ENCODE results near the gene OS9.
"Not testable (repeated sequence)": the region's sequence is repeated elsewhere in the genome, so short reads cannot be mapped to it uniquely, and the experiment has no call there.

Gene OS9, protein sequence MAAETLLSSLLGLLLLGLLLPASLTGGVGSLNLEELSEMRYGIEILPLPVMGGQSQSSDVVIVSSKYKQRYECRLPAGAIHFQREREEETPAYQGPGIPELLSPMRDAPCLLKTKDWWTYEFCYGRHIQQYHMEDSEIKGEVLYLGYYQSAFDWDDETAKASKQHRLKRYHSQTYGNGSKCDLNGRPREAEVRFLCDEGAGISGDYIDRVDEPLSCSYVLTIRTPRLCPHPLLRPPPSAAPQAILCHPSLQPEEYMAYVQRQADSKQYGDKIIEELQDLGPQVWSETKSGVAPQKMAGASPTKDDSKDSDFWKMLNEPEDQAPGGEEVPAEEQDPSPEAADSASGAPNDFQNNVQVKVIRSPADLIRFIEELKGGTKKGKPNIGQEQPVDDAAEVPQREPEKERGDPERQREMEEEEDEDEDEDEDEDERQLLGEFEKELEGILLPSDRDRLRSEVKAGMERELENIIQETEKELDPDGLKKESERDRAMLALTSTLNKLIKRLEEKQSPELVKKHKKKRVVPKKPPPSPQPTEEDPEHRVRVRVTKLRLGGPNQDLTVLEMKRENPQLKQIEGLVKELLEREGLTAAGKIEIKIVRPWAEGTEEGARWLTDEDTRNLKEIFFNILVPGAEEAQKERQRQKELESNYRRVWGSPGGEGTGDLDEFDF

GRCh38 chr12:57693659-57694458 is at the start of gene OS9:
Gene OS9 (plus strand): TSS chr12:57694132. CDS start chr12:57694162, 30 bp downstream.
- DNase-seq, result peak; percentile 99

GRCh38 chr12:57645990-57646658 is 47.8 kb upstream of the OS9 start:
- DNase-seq, result not testable (repeated sequence)

DNA sequence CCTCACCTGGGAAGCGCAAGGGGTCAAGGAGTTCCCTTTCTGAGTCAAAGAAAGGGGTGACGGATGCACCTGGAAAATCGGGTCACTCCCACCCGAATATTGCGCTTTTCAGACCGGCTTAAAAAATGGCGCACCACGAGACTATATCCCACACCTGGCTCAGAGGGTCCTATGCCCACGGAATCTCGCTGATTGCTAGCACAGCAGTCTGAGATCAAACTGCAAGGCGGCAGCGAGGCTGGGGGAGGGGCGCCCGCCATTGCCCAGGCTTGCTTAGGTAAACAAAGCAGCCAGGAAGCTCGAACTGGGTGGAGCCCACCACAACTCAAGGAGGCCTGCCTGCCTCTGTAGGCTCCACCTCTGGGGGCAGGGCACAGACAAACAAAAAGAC is 47.3 kb upstream of the OS9 start:
- DNase-seq, result not testable (repeated sequence)

DNA sequence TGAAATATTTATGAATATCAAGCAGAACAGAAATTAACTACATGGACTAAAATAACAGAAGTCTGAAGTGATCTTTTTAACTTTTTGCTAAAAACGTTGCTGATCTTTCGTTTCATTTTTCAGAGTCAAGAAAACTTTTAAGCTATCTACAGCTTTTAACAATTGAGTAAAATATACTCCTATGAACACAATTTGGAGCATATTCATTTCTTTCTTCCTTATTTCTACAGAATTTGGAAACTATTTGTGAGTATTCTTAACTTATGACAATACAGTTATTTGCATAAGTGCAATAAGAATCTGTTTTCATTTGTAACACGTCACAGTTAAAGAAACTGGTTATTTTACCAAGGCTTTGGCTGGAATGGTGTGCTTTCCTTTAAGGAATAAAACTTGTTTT is 39.9 kb upstream of the OS9 start:
- DNase-seq, result no peak

DNA sequence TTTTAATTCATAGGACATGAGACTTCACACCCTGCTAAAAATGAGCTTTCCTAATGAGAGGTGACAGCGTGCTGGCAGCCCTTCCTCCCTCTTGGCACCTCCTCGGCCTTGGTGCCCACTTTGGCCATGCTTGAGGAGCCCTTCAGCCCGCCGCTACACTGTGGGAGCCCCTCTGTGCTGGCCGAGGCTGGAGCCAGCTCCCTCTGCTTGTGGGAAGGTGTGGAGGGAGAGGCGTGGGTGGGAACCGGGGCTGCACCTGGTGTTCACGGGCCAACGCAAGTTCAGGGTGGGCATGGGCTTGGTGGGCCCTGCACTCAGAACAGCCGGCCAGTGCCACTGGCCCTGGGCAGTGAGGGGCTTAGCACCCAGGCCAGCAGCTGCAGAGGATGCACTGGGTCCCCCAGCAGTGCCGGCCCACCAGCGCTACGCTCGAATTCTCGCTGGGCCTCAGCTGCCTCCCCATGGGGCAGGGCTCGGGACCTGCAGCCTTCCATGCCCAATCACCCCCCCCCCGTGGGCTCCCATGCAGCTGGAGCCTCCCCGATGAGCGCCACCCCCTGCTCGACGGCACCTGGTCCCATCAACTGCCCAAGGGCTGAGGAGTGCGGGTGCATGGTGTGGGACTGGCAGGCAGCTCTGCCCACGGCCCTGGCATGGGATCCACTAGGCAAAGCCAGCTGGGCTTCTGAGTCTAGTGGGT is 38.2 kb upstream of the OS9 start:
- DNase-seq, result no peak

- not testable (repeated sequence) for DNase-seq
Observed at GRCh38 chr12:57656408-57656807, 37.5 kb upstream of the OS9 start.

- DNase-seq, result no peak
Observed at GRCh38 chr12:57657744-57658143, 36.2 kb upstream of the OS9 start.

GRCh38 chr12:57658890-57659289 is 35.0 kb upstream of the OS9 start:
- no peak for DNase-seq

DNA sequence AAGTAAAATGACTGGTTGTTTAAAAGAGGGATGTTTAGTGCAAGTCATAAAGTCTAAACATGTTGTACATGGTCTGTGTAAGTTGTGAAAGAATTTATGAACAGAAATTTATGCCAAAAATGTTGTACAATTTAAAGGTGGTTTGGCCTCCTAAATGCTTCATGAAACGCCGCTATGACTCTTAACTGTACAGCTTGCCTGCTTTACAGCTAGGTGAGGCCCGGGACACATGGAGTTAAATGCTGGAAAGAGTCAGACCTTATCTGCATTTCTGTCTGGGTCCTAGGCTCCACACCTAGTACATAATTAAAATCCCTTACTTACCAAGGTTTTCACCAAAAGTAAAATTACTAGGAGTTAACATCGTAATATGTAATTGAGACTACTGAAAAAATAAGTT is 32.6 kb upstream of the OS9 start:
- DNase-seq, result no peak

GRCh38 chr12:57665066-57665820 is 28.7 kb upstream of the OS9 start:
- DNase-seq, result not testable (repeated sequence)

- no peak for DNase-seq
Observed at GRCh38 chr12:57666897-57667296, 27.0 kb upstream of the OS9 start.

GRCh38 chr12:57669691-57670090 is 24.2 kb upstream of the OS9 start:
- DNase-seq, result not testable (repeated sequence)

DNA sequence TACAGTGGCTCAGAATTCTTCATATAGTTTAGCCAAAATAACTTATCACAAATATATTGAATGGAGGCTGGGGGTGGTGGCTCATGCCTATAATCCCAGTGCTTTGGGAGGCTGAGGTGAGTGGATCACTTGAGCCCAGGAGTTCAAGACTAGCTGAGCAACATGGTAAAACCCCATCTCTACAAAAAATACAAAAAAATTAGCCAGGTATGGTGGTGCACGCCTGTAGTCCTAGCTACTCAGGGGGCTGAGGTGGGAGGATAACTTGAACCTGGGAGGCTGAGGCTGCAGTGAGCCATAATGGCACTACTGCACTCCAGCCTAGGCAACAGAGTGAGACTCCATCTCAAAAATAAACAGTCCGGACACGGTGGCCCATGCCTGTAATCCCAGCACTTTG is 22.1 kb upstream of the OS9 start:
- not testable (repeated sequence) for DNase-seq

DNA sequence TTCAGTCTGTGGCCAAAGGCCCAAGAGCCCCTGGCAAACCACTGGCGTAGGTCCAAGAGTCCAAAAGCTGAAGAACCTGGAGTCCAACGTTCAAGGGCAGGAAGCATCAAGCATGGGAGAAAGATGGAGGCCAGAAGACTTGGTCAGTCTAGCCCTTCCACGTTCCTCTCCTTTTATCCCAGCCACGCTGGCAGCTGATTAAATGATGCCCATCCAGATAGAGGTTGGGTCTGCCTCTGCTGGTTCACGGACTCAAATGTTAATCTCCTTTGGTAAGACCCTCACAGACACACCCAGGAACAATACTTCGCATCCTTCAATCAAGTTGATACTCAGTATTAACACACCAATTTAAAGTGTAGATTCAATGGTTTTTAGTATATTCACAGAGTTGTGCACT is 21.1 kb upstream of the OS9 start:
- DNase-seq, result no peak

- DNase-seq, result no peak
Observed at GRCh38 chr12:57674691-57675090, 19.2 kb upstream of the OS9 start.

DNA sequence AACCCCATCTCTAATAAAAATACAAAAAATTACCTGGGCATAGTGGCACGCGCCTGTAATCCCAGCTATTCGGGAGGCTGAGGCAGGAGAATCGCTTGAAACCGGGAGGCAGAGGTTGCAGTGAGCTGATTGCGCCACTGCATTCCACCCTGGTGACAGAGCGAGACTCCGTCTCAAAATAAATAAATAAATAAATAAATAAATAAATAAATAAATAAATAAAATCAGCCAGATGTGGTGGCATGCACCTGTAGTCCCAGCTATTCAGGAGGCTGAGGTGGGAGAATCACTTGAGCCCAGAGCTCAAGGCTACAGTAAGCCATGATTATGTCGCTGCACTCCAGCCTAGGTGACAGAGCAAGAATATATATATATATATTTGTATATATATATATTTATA is 16.0 kb upstream of the OS9 start:
- not testable (repeated sequence) for DNase-seq

- DNase-seq, result no peak
Observed at GRCh38 chr12:57679697-57680096, 14.2 kb upstream of the OS9 start.

- DNase-seq, result no peak
Observed at GRCh38 chr12:57687862-57688261, 6.1 kb upstream of the OS9 start.

DNA sequence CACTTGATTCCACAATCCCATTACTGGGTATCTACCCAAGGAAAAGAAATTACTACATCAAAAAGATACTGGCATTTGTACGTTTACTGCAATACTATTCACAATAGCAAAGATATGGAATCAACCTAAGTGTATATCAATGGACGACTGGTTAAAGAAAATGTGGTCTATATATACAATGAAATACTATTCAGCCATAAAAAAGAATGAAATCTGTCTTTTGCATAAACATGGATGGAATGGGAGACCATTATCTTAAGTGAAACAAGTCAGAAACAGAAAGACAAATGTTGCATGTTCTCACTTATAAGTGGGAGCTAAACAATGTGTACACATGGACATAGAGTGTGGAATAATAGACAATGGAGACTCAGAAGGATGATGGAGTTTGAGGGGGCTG is 5.0 kb upstream of the OS9 start:
- no peak for DNase-seq

DNA sequence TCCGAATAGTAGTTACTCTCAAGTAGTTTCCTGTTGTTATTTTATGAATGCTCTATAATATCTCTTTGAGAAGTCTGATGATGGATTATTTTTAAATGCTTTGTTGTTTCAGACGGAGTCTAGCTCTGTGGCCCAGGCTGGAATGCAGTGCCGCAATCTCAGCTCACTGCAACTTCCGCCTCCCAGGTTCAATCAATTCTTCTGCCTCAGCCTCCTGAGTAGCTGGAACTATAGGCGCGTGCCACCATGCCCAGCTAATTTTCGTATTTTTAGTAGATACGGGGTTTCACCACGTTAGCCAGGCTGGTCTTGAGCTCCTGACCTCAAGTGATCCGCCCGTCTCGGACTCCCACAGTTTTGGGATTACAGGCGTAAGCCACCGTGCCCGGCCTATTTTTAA is 1.4 kb upstream of the OS9 start:
- DNase-seq, result no peak

- DNase-seq, result no peak
Observed at GRCh38 chr12:57693317-57693658, 644 bp upstream of the OS9 start.
